ENCODE results near the gene TOR4A. TPM values are rescaled to one million over a fixed set of nuclear protein-coding genes. Genes with fewer than 3 reads are reported as not detected.

TOR4A gene
- total and polyA plus RNA-seq, 9 of the 15 experiments (the other 6 are each of a cell fraction or from before 2014, with no cell fraction given) = 3.9 to 49.2 (median 8.8) TPM

DNA sequence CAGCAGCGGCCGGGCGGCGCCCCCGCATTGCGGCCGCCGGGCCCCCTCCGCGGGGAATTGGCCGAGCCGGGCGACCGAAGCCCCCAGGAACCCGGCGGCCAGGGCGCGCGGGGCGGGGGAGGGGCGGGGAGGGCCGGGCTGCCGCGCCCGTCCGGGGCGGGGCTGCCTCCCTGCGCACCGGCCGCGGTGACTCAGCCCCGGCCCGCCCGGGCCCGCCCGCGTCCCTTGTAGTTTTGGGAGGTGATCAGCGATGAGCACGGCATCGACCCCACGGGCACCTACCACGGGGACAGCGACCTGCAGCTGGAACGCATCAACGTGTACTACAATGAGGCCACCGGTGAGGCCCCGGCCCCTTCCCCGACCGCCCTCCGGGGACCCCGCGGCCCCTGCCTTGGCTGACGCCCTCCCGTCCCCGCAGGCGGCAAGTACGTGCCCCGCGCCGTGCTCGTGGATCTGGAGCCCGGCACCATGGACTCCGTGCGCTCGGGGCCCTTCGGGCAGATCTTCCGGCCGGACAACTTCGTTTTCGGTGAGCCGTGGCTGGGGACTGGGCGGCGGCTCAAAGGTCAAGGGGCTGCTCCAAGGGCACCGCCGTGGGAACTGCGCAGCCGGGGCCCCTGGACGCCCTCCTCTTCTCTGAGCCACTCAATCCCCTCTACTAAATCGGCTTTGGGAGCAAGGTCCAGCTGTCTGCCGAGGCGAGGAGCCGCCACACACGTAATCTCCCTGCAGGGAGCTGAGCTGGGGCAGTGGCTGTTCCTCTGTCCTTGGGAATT, 35.8 kb upstream of the TOR4A start (continued):
- no peak for TF ChIP-seq ZNF134 (CRISPR knock-in tag; conservative IDR thresholded peaks at IDR 0.05)
- TF ChIP-seq MLX (CRISPR knock-in tag; conservative IDR thresholded peaks at IDR 0.05) = no peak
- TF ChIP-seq, protein P1, sequence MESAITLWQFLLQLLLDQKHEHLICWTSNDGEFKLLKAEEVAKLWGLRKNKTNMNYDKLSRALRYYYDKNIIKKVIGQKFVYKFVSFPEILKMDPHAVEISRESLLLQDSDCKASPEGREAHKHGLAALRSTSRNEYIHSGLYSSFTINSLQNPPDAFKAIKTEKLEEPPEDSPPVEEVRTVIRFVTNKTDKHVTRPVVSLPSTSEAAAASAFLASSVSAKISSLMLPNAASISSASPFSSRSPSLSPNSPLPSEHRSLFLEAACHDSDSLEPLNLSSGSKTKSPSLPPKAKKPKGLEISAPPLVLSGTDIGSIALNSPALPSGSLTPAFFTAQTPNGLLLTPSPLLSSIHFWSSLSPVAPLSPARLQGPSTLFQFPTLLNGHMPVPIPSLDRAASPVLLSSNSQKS (CRISPR knock-in tag; IDR thresholded peaks at IDR 0.05) = no peak
- TF ChIP-seq ZNF407 (IDR thresholded peaks at IDR 0.05; ENCODE audit: low read depth) = no peak
- peak; percentile 47 for TF ChIP-seq ATF3 (IDR thresholded peaks at IDR 0.05)
- TF ChIP-seq ATF3 (CRISPR knock-in tag; conservative IDR thresholded peaks at IDR 0.05) = 0 out of 2 replicates have a peak, but pooled peaks have one; percentile 2
- peak; percentile 43 to 75; a peak in 2 of 4 replicates for TF ChIP-seq SIN3A (IDR thresholded peaks at IDR 0.05; ENCODE audit: borderline replicate concordance in 2 of 2, control insufficient read depth in 1 of 2, low read depth in 2 of 2, low read length in 2 of 2)
- TF ChIP-seq ZBTB7A (IDR thresholded peaks at IDR 0.05; ENCODE audit: borderline replicate concordance, control insufficient read depth, low read depth, low read length) = peak; percentile 86; the same call in 1 of the 2 replicates
- TF ChIP-seq MXI1 (IDR thresholded peaks at IDR 0.05; ENCODE audit: low read depth, low read length) = no peak
- peak; percentile 76 for TF ChIP-seq JUND (IDR thresholded peaks at IDR 0.05; ENCODE audit: borderline replicate concordance, low read depth, low read length)
- TF ChIP-seq JUND (tag; IDR thresholded peaks at IDR 0.05; ENCODE audit: borderline replicate concordance, low read depth, low read length) = peak; percentile 30; the same call in 1 of the 3 replicates
- peak in 1 of 2 experiments; percentile 0; a peak in 2 of 4 replicates for TF ChIP-seq TBL1XR1 (IDR thresholded peaks at IDR 0.05; ENCODE audit: low read length in 2 of 2)
